Stimulated activated CD4-positive, alpha-beta T cell treated with anti-CD3 and anti-CD28 coated beads, Interleukin-1b, Interleukin-23, amount 100 ng/mL, for 24 hours (primary cell): ENCODE measurements around the gene SPDEF.
A peak's percentile ranks its signal among the peaks of the same experiment; 100 is the strongest.

Experiments used
- DNase-seq, 4 experiments: peaks; one replicate each; pipeline ENCODE4 v3.0.0-alpha.2; 2020; ENCODE audit warnings: low read depth in 4 of 4, low spot score in 1 of 4

SPDEF gene

GRCh38 chr6:34528996-34529664 is 27.0 kb downstream of the SPDEF start:
- DNase-seq, result no peak

- no peak for DNase-seq
Measured at GRCh38 chr6:34527751-34528670, 28.1 kb downstream of the SPDEF start.

- DNase-seq, result peak; percentile 93 to 96 (median 94)
Measured at GRCh38 chr6:34526992-34527728, 29.0 kb downstream of the SPDEF start.

- no peak for DNase-seq
Measured at GRCh38 chr6:34526241-34526972, 29.7 kb downstream of the SPDEF start.

- DNase-seq, result no peak
Measured at GRCh38 chr6:34525431-34526175, 30.5 kb downstream of the SPDEF start.

- DNase-seq, result no peak
Measured at GRCh38 chr6:34524971-34525370, 31.2 kb downstream of the SPDEF start.

- DNase-seq, result no peak
Measured at GRCh38 chr6:34524499-34524898, 31.6 kb downstream of the SPDEF start.

GRCh38 chr6:34523441-34524206 is 32.5 kb downstream of the SPDEF start:
- no peak for DNase-seq

- no peak for DNase-seq
Measured at GRCh38 chr6:34522761-34523160, 33.4 kb downstream of the SPDEF start.

GRCh38 chr6:34521463-34522285 is 34.5 kb downstream of the SPDEF start:
- DNase-seq, result no peak

GRCh38 chr6:34520645-34521462 is 35.3 kb downstream of the SPDEF start:
- no peak for DNase-seq

- no peak for DNase-seq
Measured at GRCh38 chr6:34519971-34520644, 36.0 kb downstream of the SPDEF start.

- no peak for DNase-seq
Measured at GRCh38 chr6:34518669-34519365, 37.3 kb downstream of the SPDEF start.

- no peak for DNase-seq
Measured at GRCh38 chr6:34517966-34518365, 38.2 kb downstream of the SPDEF start.

- no peak for DNase-seq
Measured at GRCh38 chr6:34517461-34517881, 38.7 kb downstream of the SPDEF start.
